Mammary microvascular endothelial cell (primary cell): Measurements from ENCODE around the gene ZNF823. TPM values are rescaled to one million over a fixed set of nuclear protein-coding genes. Genes with fewer than 3 reads are reported as not detected.

Experiments used
- total RNA-seq: library from RNA; depleted of rRNA; stranded (reverse); fragments of >200 nt; gene quantifications from 2 replicates; pipeline ENCODE4 v1.2.3, GENCODE V29; 2015

ZNF823 gene
- total RNA-seq: 7.4 and 8.0 TPM in 2 replicates

GRCh38 chr19:11738746-11739620 is at the start of gene ZNF823:
ZNF823 (minus strand) TSS chr19:11738946; CDS start chr19:11738819, 127 bp downstream.

GRCh38 chr19:11766597-11767591 is 28.1 kb upstream of the ZNF823 start, which contains the start of gene ZNF441:
ZNF441 (plus strand) TSS chr19:11767000; CDS start chr19:11767194, 194 bp downstream.

Other genes starting within 250 kb of the ZNF823 start
- gene ZNF653, start 233.1 kb downstream of the ZNF823 start, total RNA-seq: 5.1 and 9.3 TPM in 2 replicates
- 54.2 and 56.5 TPM in 2 replicates for gene ECSIT, start 209.8 kb downstream of the ZNF823 start, total RNA-seq
- gene CNN1, start 200.1 kb downstream of the ZNF823 start, total RNA-seq: 0.20 TPM in 1 of 2 replicates, not detected in the other
- gene ELOF1, start 179.7 kb downstream of the ZNF823 start, total RNA-seq: 29.0 and 36.3 TPM in 2 replicates
- gene ACP5, start 161.3 kb downstream of the ZNF823 start, total RNA-seq: 0.39 and 1.2 TPM in 2 replicates
- gene ZNF627, start 141.5 kb downstream of the ZNF823 start, total RNA-seq: 7.1 and 8.8 TPM in 2 replicates
- 2.8 and 3.0 TPM in 2 replicates for gene ZNF441, start 28.1 kb upstream of the ZNF823 start, total RNA-seq
- 0.64 and 1.4 TPM in 2 replicates for gene ZNF491, start 59.6 kb upstream of the ZNF823 start, total RNA-seq
- gene ZNF440, start 75.3 kb upstream of the ZNF823 start, total RNA-seq: 3.6 and 5.1 TPM in 2 replicates
- gene ZNF439, start 109.8 kb upstream of the ZNF823 start, total RNA-seq: 0.34 and 0.87 TPM in 2 replicates
- gene ZNF69, start 148.8 kb upstream of the ZNF823 start, total RNA-seq: 5.4 and 9.2 TPM in 2 replicates
- gene ZNF700, start 186.2 kb upstream of the ZNF823 start, total RNA-seq: 2.3 and 3.6 TPM in 2 replicates
- gene ZNF763, start 226.1 kb upstream of the ZNF823 start, total RNA-seq: 0.27 and 0.30 TPM in 2 replicates